ENCODE results near the gene TSHR.
"Not testable (repeated sequence)": the region's sequence is repeated elsewhere in the genome, so short reads cannot be mapped to it uniquely, and the experiment has no call there.

TSHR gene

DNA sequence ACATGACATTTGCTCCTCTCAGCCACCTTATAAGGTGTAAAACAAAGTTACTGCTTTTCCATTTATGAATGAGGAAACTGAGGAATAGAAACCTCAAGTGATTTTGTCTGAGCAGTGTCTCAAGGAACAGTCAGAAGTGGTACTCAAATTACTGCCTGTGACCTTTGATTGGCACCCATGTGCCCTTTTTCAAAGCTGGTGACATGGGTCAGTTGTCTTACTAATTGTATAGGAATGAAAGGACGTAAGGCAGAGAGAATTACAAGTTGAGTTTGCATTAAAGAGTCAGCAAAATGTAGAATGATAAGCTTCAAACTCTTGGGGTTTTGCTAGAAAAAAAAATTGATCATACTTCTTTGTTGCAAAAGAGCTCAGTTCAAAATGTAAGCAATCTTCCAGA, 136.2 kb downstream of the TSHR start:
- peak; percentile 91 for DNase-seq

DNA sequence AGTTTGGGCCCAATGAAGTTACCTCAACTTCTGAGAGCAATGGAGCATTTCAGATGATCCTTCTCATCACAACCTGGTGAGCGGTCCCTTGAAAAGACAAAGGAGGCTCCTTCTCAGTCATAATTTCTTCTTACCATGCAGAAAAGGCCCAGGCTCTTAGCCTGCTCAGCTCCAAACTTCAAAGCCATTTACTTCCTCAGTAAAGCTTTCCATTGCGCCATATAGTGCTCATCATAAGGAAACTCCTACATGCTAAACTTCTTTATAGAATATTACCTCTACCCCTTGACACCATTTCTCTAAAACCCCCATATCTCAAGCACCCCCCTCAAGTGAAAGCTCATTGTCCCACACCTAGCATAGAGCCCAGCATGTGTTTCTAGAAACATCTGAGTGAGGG, 138.2 kb downstream of the TSHR start:
- no peak for DNase-seq

DNA sequence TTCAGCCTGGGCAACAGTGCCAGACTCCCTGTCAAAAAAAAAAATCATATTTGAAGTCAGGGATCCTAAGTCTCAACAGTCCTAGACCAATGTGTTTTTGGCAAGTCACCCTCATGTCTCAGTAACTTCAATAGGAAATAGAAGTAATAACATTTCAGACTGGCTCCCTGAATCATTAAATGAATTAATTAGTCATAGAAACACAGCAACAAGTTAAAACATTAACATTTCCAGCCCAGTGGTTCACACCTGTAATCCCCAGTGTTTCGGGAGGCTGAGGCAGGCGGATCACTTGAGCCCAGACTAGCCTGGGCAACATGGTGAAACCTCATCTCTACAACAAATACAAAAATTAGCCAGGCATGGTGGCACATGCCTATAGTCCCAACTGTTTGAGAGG, 140.1 kb downstream of the TSHR start:
- DNase-seq = no peak

DNA sequence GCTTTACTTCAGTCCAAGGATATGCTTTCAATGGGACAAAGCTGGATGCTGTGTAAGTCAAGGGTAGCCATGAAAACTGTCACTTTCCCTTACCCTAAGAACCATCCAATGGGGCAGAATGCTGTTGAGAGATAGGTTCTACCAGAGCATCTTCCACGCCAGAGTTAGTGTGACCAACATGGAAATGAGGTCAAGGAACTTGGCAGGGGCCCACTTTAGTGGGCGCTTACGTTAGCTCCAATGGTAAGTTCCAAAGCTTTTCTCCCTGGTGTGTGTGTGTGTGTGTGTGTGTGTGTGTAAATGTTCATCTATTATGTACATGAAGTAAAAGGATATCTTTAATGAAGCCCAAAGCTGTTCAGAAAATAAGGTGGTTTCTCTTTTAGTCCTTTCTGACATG, 141.2 kb downstream of the TSHR start:
- DNase-seq = no peak

DNA sequence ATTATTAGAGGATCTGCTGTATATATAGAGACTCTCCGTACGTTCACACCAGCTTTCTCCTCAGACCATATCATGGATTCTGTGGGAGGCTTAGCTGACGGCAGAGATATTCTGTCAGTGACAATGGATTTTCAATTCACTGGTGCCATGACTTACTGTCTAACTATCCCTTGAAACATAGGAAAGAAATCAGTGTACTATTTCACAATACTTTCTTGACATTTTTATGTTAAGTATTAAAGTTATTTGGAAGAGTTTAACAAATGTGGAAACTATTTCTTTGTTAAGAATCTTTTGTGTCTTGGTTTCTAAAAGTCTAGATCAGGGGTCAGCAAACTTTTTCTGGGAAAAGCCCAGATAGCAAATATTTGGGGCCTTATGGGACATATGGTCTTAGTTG, 146.8 kb downstream of the TSHR start:
- DNase-seq = no peak

DNA sequence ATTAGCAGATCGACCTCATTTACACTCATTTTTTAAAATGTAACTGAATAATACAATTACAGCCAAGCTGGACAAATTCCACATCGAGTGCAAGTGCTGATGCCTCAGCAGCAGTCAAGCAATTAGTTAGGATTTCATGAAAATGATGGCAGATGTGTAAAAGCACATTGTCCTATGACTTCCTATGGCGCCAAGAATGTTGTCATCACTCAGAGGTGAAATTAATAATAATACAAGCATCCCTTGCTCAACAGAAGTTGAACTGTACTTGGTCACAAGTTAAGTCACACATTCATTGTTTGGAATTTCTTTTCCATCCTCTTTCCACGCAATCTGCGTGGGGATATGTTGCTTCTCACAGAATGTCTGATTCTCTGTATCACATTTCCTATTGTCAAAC, 148.0 kb downstream of the TSHR start:
- DNase-seq = no peak

DNA sequence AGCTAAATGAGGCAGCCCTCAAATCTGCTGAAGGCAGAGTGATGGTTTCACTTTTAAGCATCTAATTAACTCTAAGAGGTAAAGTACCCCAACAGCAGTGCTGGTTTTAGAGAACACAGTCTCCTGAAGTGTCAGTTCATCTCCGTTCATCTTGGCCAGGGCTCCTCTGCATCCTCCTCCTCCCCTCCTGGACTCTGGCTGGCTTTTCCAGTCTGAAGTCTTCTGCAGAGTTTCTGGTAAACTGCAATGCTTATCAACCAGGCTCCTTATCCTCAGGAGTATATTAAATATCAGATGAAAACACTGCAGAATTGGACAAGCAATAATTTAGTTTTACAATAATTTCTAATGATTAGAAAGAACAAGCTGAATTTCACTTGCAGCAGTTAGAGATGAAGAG, 150.0 kb downstream of the TSHR start:
- DNase-seq = no peak

DNA sequence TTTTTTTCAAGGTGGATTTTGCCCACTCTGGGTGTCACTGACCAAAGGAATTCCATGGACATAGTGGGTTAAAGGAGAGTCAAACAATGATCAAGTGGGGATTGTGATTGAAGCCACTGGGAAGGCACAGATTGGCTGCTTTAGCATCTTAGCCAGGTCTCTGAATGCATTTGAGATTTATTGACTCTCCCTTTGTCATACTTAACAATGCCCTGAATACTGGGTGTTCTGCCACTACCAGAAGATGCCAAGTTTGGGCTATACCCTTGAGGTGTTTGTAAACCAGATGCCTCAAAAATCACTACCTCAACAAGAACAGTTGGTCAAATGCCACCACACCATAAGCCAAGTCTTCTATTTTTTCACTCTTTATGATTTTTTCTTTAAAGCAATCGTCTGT, 150.5 kb downstream of the TSHR start:
- DNase-seq = no peak

DNA sequence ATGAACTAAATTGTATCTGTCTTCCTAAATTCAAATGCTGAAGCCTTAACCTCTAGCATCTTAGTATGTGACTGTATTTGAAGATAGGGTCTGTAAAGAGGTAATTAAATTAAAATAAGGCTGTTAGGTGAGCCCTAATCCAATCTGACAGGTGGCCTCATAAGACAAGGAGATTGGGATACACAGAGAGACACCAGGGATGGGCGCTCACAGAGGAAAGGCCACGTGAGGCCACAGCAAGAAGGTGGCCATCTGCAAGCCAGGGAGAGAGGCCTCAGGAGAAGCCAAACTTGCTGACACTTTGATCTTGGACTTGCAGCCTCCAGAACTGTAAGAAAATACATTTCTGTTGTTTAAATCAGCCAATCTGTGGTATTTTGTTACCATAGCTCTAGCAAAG, 154.8 kb downstream of the TSHR start:
- no peak for DNase-seq

DNA sequence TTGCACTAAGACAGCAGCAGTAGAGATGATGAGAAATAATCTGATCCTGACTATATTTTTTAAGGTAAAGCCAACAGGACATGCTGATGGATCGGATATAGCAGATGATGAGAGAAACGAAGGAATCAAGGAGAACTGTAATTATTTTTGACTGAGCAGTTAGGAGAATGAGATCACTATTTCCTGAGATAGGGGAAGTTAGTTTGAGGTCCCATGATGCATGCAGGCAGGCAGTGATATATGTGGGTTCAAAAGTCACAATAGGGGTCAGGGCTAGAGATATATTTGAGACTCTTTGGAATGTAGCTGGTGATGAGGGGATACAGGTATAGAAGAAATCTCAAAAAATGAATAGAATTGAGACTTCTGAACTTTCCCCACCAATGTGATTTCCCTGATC, 157.8 kb downstream of the TSHR start:
- no peak for DNase-seq

DNA sequence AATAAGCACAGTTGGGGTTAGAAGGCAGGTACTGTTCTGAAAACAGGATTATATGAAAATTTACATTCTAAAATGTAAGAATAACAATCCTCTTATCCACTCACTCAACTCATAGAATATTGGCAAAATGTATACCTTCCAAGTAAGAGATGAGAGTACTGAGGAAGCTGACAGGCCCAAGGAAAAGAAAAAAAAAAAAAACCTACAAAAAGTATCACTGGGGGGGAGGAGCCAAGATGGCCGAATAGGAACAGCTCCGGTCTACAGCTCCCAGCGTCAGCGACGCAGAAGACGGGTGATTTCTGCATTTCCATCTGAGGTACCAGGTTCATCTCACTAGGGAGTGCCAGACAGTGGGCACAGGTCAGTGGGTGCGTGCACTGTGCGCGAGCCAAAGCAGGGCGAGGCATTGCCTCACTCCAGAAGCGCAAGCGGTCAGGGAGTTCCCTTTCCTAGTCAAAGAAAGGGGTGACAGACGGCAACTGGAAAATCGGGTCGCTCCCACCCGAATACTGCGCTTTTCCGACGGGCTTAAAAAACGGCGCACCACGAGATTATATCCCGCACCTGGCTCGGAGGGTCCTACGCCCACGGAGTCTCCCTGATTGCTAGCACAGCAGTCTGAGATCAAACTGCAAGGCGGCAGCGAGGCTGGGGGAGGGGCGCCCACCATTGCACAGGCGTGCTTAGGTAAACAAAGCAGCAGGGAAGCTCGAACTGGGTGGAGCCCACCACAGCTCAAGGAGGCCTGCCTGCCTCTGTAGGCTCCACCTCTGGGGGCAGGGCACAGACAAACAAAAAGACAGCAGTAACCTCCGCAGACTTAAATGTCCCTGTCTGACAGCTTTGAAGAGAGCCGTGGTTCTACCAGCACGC, 158.8 kb downstream of the TSHR start:
- DNase-seq = not testable (repeated sequence)

DNA sequence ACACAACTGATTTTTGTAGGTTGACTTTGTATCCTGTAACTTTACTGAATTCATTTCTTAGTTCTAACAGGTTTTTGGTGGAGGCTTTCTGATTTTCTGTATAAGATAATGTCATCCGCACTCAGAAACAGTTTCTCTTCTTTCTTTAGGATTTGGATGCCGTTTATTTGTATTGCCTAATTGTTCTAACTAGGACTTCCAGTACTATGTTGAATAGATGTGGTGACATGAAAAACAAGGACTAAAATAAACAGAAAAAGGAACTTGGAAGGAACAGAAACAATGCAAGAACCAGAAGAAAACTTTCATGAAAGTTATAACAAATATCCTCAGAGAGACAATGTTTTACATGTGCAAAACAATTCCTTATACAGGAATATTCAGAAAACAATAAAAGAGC, 165.1 kb downstream of the TSHR start:
- DNase-seq = no peak

DNA sequence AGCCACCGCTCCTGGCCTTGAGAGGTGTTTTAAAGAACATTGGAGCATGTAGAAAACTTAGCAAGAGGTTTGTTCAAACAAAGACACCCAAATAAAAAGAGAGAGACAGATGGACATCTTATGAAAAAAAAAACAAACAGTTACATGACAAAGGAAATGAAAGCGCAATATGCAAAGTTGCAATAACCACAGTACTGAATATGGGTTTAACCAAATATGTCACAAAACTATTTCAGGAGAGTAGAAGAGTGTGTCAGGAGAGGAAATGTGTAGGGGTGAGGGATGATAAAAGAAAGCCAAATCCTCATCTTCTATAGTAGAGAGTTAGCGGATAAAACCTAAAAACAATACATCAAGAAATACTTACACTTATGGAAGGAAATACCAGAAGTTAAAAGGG, 166.9 kb downstream of the TSHR start:
- no peak for DNase-seq

DNA sequence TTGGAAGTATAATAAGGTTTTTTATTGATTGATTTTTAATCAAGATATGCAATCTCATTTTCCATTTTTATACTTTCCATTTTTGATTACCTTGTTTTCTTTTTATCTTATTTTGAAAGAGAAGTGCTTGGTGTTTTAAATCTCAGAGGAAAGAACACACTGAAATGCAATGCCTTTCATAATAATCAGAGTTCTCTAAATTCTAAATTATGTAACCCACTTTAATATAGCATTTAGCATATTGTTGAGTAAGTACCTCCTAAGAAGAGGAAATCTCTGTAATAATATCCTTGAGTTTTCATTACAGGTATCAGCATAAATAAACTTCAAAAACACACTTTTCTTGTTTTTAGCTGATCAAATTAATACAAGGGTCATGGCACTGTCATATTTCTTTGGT, 168.4 kb downstream of the TSHR start:
- no peak for DNase-seq

DNA sequence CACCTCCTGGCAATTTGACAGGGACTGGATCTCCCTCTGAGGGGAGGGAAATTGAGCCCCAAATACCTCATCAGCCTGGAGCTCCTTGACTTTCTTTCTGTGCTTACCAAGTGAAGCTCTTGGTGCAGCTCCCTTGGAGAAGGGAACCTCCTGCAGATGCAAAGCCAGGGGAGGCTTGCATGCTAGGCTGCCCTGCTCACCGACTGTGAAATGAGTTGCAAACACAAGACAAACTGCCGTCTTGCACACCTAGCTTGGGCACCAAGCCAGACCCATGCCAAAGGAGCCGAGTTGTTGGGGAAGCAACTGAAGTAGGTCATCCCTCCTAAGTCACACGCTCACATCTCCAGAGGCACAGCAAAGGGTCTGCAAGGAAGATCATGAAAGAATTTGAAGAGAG, 170.1 kb downstream of the TSHR start:
- DNase-seq = no peak

DNA sequence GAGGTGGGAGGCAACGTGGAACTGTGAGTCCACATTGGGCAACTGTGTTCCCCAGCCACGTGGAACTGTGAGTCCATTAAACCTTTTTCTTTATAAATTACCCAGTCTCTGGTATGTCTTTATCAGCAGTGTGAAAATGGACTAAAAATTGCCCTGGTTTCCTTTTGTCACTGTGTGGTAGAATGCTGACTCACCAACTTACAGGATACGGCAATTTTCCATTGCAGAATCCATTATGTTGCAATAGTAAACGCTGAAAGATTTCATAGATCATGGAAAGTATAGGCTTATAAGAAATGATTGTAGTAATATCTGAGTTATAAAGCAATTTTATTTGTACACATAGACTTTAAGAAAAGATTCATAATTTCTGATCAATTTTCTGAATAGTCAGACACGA, 172.4 kb downstream of the TSHR start:
- DNase-seq = no peak

DNA sequence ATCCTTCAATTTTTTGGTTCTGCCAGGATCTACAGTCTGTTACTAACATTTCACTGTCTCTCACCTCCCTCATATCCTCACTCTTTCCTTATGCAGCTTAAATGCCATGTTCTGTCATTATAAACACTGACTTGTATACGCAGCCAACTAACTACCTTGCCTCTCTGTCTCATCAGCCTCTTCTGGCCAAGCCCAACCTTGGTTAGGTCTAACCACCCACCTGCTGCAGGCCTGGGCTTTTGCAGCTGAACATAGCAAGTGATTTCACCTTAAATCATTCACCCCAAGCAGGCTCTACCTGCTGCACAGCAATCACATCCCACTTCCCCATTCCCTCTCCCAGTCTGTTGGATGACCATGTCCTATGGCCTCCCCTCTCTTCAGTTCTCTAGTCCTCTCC, 173.8 kb downstream of the TSHR start:
- no peak for DNase-seq

DNA sequence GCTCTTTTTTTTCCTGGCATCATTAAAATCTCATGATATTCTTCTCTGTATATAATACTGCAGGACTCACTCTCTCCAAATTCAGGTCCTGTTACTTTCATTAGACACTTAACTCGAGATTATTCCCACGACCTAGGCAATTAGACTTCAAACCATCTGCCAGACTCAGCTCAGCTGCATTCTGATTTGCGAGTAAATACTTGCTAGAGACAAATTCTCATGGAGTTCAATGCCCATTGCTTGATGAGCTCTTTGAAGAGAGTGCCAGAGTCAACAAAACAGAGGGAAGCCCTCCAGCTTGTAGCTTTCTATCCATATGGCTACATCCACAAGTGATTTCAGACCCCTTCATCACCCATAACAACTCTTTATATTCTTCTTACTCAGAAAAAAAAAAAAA, 177.0 kb downstream of the TSHR start:
- peak; percentile 99 for DNase-seq

DNA sequence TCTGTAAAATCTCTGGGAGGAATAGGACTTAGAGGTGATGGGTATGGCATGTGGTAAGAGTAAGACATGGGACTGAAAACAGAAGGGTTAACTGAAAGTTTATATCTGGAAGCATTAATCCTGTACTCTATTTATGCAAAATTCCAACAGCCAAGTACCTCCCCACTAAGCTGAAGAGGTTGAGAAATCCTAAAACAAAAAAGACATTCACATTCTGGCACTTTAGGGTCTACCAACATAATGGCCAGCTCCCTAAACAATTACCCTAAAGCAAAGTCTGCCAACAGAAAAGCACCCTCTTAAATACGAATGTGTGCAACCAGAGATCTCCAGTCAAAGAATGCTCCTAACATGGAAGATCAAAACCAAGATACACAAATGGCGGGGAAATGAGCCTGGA, 178.0 kb downstream of the TSHR start:
- DNase-seq = peak; percentile 45

DNA sequence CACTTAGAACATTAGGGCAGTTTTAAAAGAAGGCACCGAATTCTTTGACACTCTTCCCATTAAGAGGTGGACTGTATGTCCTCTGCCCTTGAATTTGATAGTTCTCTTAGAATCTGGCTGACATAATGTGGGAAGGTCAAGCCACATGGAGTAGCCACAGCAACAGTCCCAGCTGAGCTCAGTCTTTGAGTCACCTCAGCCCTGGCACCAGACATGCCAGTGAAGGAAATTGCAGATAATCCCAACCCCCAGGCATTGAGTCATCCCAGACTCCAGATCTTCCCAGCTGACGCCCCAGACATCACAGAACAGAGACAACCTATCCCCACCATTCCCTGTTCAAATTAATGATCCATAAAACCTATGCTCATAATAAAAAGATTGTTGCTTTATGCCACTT, 181.9 kb downstream of the TSHR start:
- no peak for DNase-seq

DNA sequence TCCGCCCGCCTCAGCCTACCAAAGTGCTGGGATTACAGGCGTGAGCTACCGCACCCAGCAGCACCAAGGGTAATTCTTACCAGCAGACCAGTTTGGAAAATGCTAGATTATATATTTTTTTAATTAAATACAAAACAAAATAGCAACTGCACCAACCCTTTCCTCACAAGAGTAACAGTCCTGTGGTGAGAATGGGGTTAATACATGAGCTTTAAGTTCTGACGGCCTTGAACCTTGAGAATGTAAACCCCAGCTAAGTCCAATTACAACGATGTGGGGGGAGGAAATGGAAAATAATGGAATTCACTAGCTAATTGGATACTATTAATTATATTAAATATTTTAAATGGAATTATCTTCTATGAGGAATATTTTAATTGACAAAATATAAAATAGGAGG, 183.0 kb downstream of the TSHR start:
- no peak for DNase-seq

DNA sequence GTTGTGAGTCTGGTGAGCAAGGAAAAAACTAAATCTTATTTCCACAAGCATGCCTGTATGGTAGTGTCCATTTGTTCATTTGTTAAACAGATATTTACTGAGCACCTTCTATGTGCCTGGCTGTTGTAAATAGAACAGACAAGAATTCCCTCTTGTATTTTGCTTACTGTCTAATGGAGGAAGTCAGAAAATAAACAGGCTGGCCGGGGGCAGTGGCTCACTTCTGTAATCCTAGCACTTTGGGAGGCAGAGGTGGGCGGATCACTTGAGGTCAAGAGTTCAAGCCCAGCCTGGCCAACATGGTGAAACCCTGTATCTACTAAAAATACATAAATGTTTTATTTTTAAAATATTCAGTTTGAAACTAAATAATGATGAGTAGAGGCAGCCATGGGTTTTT, 186.0 kb downstream of the TSHR start:
- no peak for DNase-seq

DNA sequence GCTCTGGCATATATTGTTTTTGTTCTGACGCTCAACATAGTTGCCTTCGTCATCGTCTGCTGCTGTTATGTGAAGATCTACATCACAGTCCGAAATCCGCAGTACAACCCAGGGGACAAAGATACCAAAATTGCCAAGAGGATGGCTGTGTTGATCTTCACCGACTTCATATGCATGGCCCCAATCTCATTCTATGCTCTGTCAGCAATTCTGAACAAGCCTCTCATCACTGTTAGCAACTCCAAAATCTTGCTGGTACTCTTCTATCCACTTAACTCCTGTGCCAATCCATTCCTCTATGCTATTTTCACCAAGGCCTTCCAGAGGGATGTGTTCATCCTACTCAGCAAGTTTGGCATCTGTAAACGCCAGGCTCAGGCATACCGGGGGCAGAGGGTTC, 188.4 kb downstream of the TSHR start:
- DNase-seq = no peak

DNA sequence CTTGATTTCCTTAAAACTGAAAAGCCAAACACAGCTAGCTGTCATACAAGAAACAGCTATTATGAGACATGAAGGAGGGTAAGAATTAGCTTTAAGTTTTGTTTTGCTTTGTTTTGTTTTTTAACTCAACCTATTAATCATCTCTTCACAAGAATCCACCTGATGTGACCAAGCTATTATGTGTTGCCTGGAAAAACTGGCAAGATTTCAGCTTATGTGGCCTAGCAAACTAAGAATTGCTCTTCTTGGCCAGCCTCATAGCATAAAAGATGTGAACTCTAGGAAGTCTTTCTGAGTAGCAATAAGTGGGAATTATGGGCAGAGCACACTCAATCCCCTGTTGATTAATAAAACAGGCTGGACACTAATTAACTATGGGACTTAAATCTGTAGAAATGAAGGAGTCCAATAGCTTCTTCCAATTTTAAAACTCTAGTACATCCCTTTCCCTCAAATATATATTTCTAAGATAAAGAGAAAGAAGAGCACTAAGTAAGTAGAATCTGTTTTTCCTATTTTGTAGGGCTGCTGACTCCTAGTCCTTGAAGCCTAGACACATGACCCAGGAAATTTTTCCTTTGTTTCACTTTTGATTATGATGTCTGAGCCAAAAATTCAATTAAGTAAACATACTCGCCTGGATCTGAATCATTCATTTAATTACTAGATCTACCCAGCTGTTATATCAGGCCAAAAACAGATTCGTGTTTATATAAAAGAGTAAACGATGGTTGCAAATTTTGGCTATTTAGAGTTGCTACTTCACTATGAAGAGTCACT, 189.6 kb downstream of the TSHR start:
- DNase-seq = peak; percentile 98
